ENCODE measurements around the gene ELP2.

- no peak for TF ChIP-seq CTCF (conservative IDR thresholded peaks at IDR 0.05; ENCODE audit: low read length)
- no peak for TF ChIP-seq EZH2phosphoT487 (IDR thresholded peaks at IDR 0.05; ENCODE audit: borderline replicate concordance, low read depth, low read length)
Observed at GRCh38 chr18:36124841-36125240, 4.9 kb upstream of the ELP2 start.

All from OCI-LY7 (cell line).